Gastroesophageal sphincter (tissue), 3 donors: ENCODE results near the gene NOP53.

Experiments
- EP300 ChIP-seq: sonication (generic); formaldehyde crosslinking; IDR thresholded peaks from one replicate; pipeline ENCODE4 v1.6.1; 2017; ENCODE audit warnings: antibody characterized with exemption, mild to moderate bottlenecking
- POLR2A ChIP-seq, 2 donors: fragments of 450-650 bp; IDR thresholded peaks; one replicate each; pipeline ENCODE4 v1.6.1; 2017; ENCODE audit warnings: antibody characterized with exemption in 2 of 2, mild to moderate bottlenecking in 2 of 2, moderate library complexity in 1 of 2
- POLR2AphosphoS5 ChIP-seq: sonication (generic); formaldehyde crosslinking; IDR thresholded peaks from one replicate; pipeline ENCODE4 v1.6.1; 2017; ENCODE audit warnings: antibody characterized with exemption
- TF ChIP-seq, protein P1 (sequence below), 4 experiments: fragments of 200-600 bp in 2 of 4; fragments of 450-650 bp in 2 of 4; sonication (generic) in 1 of 4; IDR thresholded peaks; one replicate each; pipeline ENCODE4 v1.5.1; 2017 to 2019; ENCODE audit warnings: antibody characterized with exemption in 4 of 4, mild to moderate bottlenecking in 2 of 4, moderate library complexity in 2 of 4

DNA sequence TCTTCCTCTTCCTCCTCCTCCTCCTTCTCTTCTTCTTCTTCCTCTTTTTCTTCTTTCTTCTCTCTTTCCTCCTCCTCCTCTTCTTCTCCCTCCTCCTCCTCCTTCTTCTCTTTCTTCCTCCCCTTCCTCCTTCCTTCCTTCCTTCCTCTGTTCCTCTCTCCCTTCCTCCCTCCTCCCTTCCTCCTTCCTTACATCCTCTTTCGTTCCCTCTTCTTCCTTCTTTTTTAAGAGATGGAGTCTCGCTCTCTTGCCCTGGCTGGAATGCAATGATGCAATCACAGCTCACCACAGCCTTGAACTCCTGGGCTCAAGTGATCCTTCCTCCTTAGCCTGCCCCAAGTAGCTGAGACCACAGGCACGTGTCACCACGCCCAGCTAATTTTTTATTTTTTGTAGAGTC is 18.9 kb upstream of the NOP53 start:
- TF ChIP-seq, protein P1, sequence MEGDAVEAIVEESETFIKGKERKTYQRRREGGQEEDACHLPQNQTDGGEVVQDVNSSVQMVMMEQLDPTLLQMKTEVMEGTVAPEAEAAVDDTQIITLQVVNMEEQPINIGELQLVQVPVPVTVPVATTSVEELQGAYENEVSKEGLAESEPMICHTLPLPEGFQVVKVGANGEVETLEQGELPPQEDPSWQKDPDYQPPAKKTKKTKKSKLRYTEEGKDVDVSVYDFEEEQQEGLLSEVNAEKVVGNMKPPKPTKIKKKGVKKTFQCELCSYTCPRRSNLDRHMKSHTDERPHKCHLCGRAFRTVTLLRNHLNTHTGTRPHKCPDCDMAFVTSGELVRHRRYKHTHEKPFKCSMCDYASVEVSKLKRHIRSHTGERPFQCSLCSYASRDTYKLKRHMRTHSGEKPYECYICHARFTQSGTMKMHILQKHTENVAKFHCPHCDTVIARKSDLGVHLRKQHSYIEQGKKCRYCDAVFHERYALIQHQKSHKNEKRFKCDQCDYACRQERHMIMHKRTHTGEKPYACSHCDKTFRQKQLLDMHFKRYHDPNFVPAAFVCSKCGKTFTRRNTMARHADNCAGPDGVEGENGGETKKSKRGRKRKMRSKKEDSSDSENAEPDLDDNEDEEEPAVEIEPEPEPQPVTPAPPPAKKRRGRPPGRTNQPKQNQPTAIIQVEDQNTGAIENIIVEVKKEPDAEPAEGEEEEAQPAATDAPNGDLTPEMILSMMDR (IDR thresholded peaks at IDR 0.05) = no peak
- TF ChIP-seq EP300 = no peak
- TF ChIP-seq POLR2A (IDR thresholded peaks at IDR 0.05) = no peak
- no peak for TF ChIP-seq POLR2AphosphoS5
